ENCODE data around the gene NEURL1B.
"Not testable (repeated sequence)": the region's sequence is repeated elsewhere in the genome, so short reads cannot be mapped to it uniquely, and the experiment has no call there.

DNA sequence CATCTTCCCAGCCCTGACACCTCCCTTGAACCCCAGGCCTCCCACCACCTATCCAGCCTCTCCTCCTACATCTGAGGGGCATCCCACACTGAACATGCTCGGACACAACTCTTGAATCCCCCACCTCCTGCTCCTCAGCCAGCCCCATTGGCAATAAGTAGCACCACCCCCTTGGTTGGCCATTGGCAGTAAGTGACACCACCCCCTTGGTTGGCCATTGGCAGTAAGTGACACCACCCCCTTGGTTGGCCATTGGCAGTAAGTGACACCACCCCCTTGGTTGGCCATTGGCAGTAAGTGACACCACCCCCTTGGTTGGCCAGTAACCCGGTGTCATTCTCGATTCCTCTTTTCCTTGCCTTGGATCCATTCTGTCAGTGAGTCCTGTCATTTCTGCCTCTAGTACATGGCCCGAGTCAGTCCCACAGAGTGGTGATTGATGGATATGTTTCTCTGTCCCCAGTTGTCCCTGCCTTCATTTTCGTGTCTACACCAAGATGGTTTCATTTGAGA lies 37.4 kb downstream of the NEURL1B start:
- TF ChIP-seq, protein P1, sequence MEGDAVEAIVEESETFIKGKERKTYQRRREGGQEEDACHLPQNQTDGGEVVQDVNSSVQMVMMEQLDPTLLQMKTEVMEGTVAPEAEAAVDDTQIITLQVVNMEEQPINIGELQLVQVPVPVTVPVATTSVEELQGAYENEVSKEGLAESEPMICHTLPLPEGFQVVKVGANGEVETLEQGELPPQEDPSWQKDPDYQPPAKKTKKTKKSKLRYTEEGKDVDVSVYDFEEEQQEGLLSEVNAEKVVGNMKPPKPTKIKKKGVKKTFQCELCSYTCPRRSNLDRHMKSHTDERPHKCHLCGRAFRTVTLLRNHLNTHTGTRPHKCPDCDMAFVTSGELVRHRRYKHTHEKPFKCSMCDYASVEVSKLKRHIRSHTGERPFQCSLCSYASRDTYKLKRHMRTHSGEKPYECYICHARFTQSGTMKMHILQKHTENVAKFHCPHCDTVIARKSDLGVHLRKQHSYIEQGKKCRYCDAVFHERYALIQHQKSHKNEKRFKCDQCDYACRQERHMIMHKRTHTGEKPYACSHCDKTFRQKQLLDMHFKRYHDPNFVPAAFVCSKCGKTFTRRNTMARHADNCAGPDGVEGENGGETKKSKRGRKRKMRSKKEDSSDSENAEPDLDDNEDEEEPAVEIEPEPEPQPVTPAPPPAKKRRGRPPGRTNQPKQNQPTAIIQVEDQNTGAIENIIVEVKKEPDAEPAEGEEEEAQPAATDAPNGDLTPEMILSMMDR (IDR thresholded peaks at IDR 0.05), result not testable (repeated sequence)
- TF ChIP-seq POLR2A (IDR thresholded peaks at IDR 0.05), result not testable (repeated sequence)

Data from heart left ventricle (tissue), 13 donors.